ENCODE results near the gene MRGPRF. TPM values are rescaled to one million over a fixed set of nuclear protein-coding genes. Genes with fewer than 3 reads are reported as not detected.

MRGPRF gene
- total and polyA plus RNA-seq, 2 donors from 2014 or later, result 9.3 to 19.0 TPM

DNA sequence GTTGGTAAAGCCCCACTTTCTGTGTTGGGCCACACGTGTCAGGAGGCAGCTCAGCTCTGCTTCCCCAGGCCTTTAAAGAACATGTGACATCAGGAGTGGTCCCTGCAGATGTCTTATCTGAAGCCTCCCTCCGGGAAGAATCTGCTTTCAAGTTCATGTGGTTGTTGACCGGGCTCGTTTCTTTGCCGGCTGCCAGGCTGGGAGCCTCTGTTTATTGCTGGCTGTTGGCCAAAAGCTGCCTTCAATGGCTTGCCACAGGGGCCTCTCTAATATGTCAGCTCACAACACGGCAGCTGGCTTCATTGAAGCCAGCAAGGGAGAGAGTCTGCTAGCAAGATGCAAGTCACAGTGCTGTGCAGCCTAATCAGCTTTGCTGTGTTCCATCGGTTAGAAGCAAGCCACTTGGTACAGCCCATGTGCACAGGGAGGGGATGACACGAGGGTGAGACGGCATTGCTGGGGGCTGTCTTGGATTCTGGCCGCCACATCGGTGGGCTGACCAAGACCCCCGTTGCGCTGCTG, 14.6 kb downstream of the MRGPRF start:
- Histone ChIP-seq H3K27ac (ENCODE audit: low read depth in 2 of 2, low read length in 2 of 2) (no peak overlapping the region), H3K4me3 (ENCODE audit: low read length in 3 of 3) (no peak overlapping the region), H3K9me3 (ENCODE audit: control insufficient read depth in 2 of 3, insufficient read depth in 1 of 3, low read length in 3 of 3) (no peaks in the 10 kb centered on the region), H3K36me3 (ENCODE audit: control insufficient read depth in 2 of 3, insufficient read depth in 3 of 3, low read length in 3 of 3) (no peaks in the 10 kb centered on the region), H3K27me3 (ENCODE audit: control insufficient read depth, insufficient read depth, low read length) (no peaks in the 10 kb centered on the region), H3K4me1 (ENCODE audit: control insufficient read depth in 2 of 3, insufficient read depth in 2 of 3, low read depth in 1 of 3, low read length in 3 of 3) (peaks cover 0 to 5% (median 4%) of the 10 kb centered on the region in 3 donors), H3K9ac (ENCODE audit: low read length in 3 of 3) (no peak overlapping the region)
- FAIRE-seq, result no peak
- intact Hi-C loops (cut with DNase I), result no loop called here
- peak in 4 of 5 donors; percentile 46 to 66 (median 50) for DNase-seq
- TF ChIP-seq, protein P1, sequence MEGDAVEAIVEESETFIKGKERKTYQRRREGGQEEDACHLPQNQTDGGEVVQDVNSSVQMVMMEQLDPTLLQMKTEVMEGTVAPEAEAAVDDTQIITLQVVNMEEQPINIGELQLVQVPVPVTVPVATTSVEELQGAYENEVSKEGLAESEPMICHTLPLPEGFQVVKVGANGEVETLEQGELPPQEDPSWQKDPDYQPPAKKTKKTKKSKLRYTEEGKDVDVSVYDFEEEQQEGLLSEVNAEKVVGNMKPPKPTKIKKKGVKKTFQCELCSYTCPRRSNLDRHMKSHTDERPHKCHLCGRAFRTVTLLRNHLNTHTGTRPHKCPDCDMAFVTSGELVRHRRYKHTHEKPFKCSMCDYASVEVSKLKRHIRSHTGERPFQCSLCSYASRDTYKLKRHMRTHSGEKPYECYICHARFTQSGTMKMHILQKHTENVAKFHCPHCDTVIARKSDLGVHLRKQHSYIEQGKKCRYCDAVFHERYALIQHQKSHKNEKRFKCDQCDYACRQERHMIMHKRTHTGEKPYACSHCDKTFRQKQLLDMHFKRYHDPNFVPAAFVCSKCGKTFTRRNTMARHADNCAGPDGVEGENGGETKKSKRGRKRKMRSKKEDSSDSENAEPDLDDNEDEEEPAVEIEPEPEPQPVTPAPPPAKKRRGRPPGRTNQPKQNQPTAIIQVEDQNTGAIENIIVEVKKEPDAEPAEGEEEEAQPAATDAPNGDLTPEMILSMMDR (IDR thresholded peaks at IDR 0.05; ENCODE audit: borderline replicate concordance, extremely low read depth, insufficient read depth), result no peak

DNA sequence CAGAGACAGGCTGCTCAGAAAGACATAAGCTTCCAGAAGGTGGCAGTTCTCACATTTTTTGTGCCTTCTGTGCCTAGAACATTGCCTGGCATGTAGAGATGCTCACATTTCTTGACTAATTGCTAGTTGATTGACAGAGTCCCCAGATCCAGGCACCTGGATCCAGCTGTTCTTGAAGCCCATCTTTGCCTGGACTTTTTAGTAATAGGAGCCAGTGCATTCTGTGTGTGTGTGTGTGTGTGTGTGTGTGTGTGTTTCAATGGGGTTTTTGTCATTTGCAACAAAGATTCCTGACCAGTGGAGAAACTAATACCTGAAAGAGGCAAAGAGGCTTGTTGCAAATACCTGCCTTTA, 15.1 kb downstream of the MRGPRF start:
- Histone ChIP-seq H3K9me3 (ENCODE audit: control insufficient read depth in 2 of 3, insufficient read depth in 1 of 3, low read length in 3 of 3) (no peaks in the 10 kb centered on the region), H3K36me3 (ENCODE audit: control insufficient read depth in 2 of 3, insufficient read depth in 3 of 3, low read length in 3 of 3) (no peaks in the 10 kb centered on the region), H3K9ac (ENCODE audit: low read length in 3 of 3) (no peak overlapping the region), H3K4me3 (ENCODE audit: low read length in 3 of 3) (no peak overlapping the region), H3K27me3 (ENCODE audit: control insufficient read depth, insufficient read depth, low read length) (no peaks in the 10 kb centered on the region), H3K27ac (ENCODE audit: low read depth in 2 of 2, low read length in 2 of 2) (no peak overlapping the region), H3K4me1 (ENCODE audit: control insufficient read depth in 2 of 3, insufficient read depth in 2 of 3, low read depth in 1 of 3, low read length in 3 of 3) (peaks cover 0 to 5% (median 4%) of the 10 kb centered on the region in 3 donors)
- FAIRE-seq, result no peak
- intact Hi-C loops (cut with DNase I), result no loop called here
- no peak for DNase-seq
- TF ChIP-seq, protein P1 (IDR thresholded peaks at IDR 0.05; ENCODE audit: borderline replicate concordance, extremely low read depth, insufficient read depth), result no peak

DNA sequence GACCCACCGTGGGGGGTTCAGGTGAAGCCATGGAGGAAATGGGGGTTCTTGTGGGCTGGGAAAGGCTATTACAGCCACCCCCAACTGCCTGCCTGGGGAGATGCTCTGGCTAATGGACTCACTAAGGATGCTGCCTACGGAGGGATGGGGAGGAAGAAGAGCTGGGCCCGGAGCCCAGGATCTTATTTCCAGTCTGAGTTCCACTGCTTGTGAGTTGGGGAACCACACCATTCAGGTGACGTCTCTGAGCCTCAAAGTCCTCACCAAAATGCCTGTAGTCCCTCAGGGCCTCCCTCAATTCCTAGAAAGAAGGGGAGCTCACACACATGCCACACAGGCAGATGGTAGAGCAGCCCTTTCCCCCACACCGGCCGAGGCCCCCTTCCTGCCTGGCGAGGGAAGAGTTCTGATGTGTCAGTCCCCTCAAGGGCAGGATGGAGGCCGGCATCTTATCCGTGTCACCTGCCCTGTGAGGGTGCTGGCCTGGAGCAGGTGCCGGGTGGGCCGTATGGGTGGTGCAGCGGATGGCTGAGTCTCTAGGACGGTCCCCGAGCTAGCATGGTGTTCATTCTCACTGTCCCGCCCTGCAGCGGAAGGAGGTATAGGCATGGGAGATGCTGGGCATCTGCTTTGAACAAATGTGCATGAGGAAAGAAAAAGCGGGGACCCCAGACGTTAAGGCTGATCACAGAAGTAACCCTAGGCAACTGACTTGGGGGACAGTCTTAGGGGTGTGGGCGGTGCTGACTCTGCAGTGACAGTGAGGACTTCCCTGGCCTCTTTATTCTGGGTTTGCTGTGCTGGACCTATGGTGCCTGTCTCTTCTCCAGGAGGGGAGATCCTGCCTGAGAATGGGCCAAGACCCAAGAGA, 15.7 kb downstream of the MRGPRF start:
- Histone ChIP-seq H3K36me3 (ENCODE audit: control insufficient read depth in 2 of 3, insufficient read depth in 3 of 3, low read length in 3 of 3) (no peaks in the 10 kb centered on the region), H3K9me3 (ENCODE audit: control insufficient read depth in 2 of 3, insufficient read depth in 1 of 3, low read length in 3 of 3) (no peaks in the 10 kb centered on the region), H3K9ac (ENCODE audit: low read length in 3 of 3) (no peak overlapping the region), H3K4me3 (ENCODE audit: low read length in 3 of 3) (no peak overlapping the region), H3K27me3 (ENCODE audit: control insufficient read depth, insufficient read depth, low read length) (no peaks in the 10 kb centered on the region), H3K4me1 (ENCODE audit: control insufficient read depth in 2 of 3, insufficient read depth in 2 of 3, low read depth in 1 of 3, low read length in 3 of 3) (peaks cover 0 to 5% (median 4%) of the 10 kb centered on the region in 3 donors), H3K27ac (ENCODE audit: low read depth in 2 of 2, low read length in 2 of 2) (no peak overlapping the region)
- DNase-seq (peak in 1 of 5 donors; percentile 34), FAIRE-seq (no peak)
- intact Hi-C loops (cut with DNase I), result no loop called here
- TF ChIP-seq, protein P1 (IDR thresholded peaks at IDR 0.05; ENCODE audit: borderline replicate concordance, extremely low read depth, insufficient read depth), result no peak

Measured in kidney (tissue), 14 donors.